M059J (cell line): ENCODE results near the gene ATP1B1. TPM values are rescaled to one million over a fixed set of nuclear protein-coding genes. Genes with fewer than 3 reads are reported as not detected.
"Not testable (repeated sequence)": the region's sequence is repeated elsewhere in the genome, so short reads cannot be mapped to it uniquely, and the experiment has no call there.

Source experiments
- DNase-seq: peaks from one replicate; pipeline ENCODE4 v3.0.0-alpha.2; 2012; ENCODE audit warnings: low read depth
- total RNA-seq: library from RNA; depleted of rRNA; stranded (reverse); fragments of >200 nt; shearing (Covaris generic); gene quantifications from 2 replicates; pipeline ENCODE4 v1.2.3, GENCODE V29; 2014

ATP1B1 gene
- total RNA-seq, 1 experiment from 2014 or later, result 71.0 TPM

DNA sequence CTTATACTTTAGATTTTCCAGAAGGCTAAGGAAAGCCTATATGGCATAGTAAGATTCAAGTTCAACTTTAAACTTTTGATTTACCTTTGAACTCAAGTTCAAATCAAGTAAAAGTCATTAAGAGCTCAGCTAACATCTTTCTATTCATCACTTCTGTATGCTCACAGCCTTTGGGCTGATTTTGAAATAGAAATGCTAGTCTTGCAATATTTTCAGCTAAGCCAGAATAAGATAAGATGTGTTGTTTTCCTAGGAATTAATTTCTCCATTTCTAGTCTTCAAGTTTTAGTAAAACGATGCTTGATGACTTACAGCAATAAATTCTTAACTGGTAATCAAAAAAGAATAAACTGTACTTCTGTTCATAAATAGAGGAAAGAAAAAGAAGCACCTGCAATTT, 35.6 kb downstream of the ATP1B1 start:
- DNase-seq, result no peak

DNA sequence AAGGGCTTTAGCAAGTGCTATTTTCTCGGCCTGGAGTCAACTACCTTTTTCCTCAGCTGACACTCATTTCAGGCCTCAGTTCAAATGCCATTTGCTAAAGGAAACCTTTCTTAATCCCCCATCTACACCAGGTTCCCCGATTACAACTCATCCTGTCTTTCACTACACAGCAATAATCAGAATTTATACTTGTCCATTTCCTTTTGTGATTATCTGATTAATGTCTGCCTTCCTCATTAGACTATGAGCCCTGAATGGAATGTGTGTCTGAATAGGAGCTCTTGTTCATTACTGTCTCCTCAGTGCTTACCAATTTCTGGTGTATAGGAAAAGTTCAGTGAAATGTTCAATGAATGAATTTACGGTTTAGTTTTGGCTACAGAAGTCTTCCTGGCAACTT, 36.9 kb downstream of the ATP1B1 start:
- DNase-seq, result no peak

GRCh38 chr1:169143984-169144383, 37.5 kb downstream of the ATP1B1 start:
- no peak for DNase-seq

GRCh38 chr1:169144941-169145626, 38.6 kb downstream of the ATP1B1 start:
- DNase-seq, result no peak

GRCh38 chr1:169146576-169147214, 40.2 kb downstream of the ATP1B1 start:
- DNase-seq, result no peak

DNA sequence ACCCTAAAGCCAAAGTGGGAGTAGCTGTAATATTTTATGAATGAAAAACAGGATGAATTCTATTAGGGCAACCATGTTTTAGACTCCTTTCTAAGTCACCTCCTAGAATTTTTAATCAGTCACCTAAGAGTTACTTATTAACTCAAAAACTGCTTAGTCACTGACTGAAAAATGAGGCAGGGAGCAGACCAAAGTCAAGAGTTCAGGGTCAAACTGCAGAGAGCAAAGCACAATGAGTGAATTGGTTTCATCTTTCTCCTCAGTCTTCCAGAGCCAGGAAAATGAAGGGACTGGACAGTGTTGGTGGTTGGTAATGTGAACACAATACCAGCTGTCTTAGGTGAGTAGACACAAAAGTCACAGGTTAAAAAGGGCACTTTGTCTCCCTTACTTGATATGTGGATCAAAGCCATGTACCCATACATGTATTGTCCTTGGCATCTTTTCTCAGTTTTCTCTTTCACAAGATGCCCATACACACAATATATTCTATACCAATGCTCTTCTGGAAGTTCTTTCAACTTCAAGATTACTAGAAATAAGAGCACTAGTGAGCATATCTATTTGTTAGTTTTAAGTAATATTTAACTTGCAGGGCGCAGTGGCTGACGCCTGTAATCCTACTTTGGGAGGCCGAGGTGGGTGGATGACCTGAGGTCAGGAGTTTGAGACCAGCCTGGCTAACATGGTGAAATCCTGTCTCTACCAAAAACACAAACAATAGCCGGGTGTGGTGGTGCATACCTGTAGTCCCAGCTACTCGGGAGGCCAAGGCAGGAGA, 42.2 kb downstream of the ATP1B1 start:
- no peak for DNase-seq

- DNase-seq, result no peak
Measured at GRCh38 chr1:169149555-169150286, 43.2 kb downstream of the ATP1B1 start.

DNA sequence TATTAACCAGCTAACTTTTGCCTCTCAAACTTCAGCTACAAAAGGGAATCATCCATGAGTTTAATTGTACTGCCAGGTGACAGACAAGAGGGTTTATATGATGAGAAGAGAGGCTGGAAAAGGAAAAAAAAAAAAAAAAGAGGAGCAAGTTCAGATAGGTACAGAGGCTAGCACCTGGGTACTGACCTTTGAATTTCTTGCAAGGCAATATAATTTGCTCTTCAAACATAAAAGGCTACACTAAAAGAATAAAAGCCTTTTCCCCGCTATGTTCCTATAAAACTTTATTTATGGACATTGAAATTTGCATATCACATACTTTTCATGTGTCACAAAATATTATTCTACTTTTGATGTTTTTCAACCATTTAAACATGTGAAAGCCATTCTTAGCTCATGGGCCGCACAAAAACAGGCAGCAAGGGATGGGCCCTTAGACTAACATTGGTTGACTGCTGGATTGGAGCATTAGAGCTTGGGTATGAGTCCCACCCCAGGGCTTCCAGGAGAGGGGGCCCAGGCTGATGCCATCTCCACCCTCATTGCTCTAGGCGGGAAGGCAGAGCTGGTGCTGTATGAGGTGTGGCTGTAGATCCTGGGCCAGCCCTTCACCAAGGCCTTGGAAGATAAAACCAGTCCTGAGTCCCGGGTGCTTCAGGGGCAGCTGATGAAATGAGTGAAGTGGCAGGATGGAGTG, 44.3 kb downstream of the ATP1B1 start:
- no peak for DNase-seq

- DNase-seq, result no peak
Measured at GRCh38 chr1:169151338-169151837, 44.9 kb downstream of the ATP1B1 start.

DNA sequence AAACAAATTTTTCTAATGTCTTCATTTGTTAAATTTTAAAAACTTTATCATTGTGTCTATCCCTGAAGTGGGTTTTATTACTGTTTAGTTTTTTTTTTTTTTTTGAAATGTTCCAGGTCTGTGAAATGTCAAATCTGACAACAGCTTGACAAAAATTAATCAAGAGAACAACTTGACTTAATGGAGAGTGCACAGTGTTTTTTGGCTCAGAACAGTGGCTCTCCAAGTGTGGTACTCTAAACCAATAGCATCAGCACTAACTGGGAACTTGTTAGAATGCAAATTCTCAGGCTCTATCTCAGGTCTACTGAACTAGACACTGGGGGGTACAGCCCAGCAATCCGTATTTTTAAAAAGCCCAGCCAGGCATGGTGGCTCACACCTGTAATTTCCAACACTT, 49.2 kb downstream of the ATP1B1 start:
- no peak for DNase-seq

- no peak for DNase-seq
Measured at GRCh38 chr1:169156580-169156979, 50.1 kb downstream of the ATP1B1 start.

- peak; percentile 71 for DNase-seq
Measured at GRCh38 chr1:169160845-169161495, 54.5 kb downstream of the ATP1B1 start.

DNA sequence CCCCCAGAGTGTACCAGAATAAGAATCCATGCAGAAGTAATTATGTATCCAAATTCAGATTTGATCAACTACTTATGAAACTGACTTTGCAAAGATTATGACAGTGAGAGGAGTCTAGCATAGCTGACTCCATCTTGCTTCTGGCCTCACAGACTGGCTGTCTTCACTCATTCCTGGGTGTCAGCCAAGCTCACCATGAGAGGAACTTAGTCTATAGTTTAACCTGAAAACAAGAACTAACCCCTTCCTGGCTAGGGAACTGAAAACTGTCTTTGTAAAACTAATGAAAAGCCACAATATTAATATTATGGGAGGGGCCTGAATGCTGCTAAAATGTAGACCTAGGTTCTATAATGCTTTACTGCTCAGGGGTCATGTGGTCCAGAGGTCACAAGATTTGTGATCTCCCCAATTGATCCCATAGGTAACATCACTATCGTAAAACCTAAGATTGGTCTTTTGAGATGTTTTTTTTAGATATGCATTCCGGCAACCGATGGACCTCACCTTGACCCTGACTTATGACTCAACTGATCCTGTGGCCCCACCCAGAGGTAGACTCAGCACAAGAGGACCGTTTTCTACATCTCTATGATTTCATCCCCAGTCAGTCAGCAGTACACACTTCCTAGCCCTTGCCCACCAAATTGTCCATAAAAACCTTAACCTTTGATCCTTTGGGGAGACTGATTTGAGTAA, 55.2 kb downstream of the ATP1B1 start:
- DNase-seq, result peak; percentile 73

DNA sequence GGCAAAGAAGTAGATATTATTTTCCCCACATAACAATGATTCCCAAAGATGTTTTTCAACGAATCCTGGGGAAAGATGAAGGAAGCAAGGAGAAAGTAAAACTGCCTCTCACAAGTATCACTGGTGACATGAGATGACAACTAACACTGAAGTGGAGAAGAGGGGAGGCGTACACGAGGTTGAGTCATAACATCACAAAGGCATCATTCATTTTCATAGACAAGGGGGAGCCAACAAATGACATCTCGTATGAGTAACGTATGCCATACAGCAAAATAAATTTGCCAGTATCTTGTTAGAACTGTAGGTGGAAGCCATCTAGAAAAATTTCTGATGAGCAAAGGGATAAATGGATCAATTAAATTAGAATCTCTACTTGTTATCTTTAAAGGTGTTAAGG, 56.6 kb downstream of the ATP1B1 start:
- DNase-seq, result peak; percentile 83

DNA sequence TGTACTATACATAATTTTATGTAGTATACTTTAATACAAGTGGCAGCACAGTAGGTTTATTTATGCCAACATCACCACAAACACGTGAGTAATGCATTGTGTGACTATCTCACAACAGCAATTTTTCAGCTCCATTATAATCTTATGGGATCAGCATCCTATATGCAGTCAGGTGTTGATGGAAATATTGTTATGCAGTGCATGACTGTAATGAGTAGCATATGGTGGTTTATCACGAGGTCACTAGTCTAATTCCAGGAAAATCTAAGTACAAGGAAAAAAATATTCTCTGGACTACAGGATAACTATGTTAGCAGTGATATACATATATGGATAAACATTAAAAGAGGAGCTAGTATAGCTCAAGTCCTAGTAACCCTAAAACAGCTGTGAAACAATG, 69.0 kb downstream of the ATP1B1 start:
- DNase-seq, result no peak

GRCh38 chr1:169179431-169179830, 72.9 kb downstream of the ATP1B1 start:
- DNase-seq, result not testable (repeated sequence)

- DNase-seq, result no peak
Measured at GRCh38 chr1:169180174-169180573, 73.7 kb downstream of the ATP1B1 start.
